B cell (primary cell): ENCODE results near the gene FBXO8. TPM values are rescaled to one million over a fixed set of nuclear protein-coding genes. Genes with fewer than 3 reads are reported as not detected.

Experiments
- ATAC-seq: fragments of 200-7000 bp; cut with Tn5 transposase; one replicate; pipeline ENCODE4 v1.10.0; 2021; ENCODE audit warnings: low read depth, mild to moderate bottlenecking, moderate number of reproducible peaks, moderate library complexity
- CTCF ChIA-PET: fragments of 350-600 bp; sonication (Branson Sonifier 250); formaldehyde crosslinking; loops from one replicate; lab custom pipeline; 2021; ENCODE audit warnings: antibody characterized with exemption, inconsistent platforms; lab: Charles Lee
- POLR2A ChIA-PET: fragments of 350-600 bp; sonication (Branson Sonifier 250); formaldehyde crosslinking; loops from one replicate; lab custom pipeline; 2021; ENCODE audit warnings: antibody characterized with exemption; lab: Charles Lee
- DNase-seq: peaks from one replicate; pipeline ENCODE4 v3.0.0; 2013
- H2AFZ ChIP-seq: 2 replicates; pipeline ENCODE4 v1.6.1; 2012; ENCODE audit warnings: mild to moderate bottlenecking, low read depth, low read length; ENCODE audit not compliant: insufficient read depth, poor library complexity, severe bottlenecking
- H3K27ac ChIP-seq, 2 donors: 1 replicate in 1 of 2; 2 replicates in 1 of 2; pipeline ENCODE4 v1.5.1; 2012 to 2013; ENCODE audit warnings: low read length in 2 of 2, mild to moderate bottlenecking in 2 of 2, moderate library complexity in 1 of 2
- H3K27me3 ChIP-seq, 4 experiments: fragments of 200-600 bp in 1 of 4; sonication (generic) in 1 of 4; replicated peaks in 1 of 4; 1 replicate in 2 of 4; 2 replicates in 2 of 4; pipeline versions ENCODE4 v1.6.1 to v1.7.0; 2013 to 2016; ENCODE audit warnings: low read length in 3 of 4, mild to moderate bottlenecking in 2 of 4, mixed read lengths in 1 of 4, moderate library complexity in 1 of 4; ENCODE audit not compliant: insufficient read depth in 4 of 4, control insufficient read depth in 3 of 4; ENCODE audit errors: control extremely low read depth in 1 of 4
- H3K36me3 ChIP-seq, 2 experiments: replicated peaks in 1 of 2; 1 replicate in 1 of 2; 2 replicates in 1 of 2; pipeline versions ENCODE4 v1.6.1 to v1.7.1; 2013; ENCODE audit warnings: low read length in 1 of 2; ENCODE audit not compliant: insufficient read depth in 2 of 2, control insufficient read depth in 1 of 2; ENCODE audit errors: control extremely low read depth in 1 of 2, extremely low read depth in 1 of 2
- H3K4me1 ChIP-seq, 2 donors: fragments of 200-600 bp in 1 of 2; sonication (generic) in 1 of 2; 1 replicate in 1 of 2; 2 replicates in 1 of 2; pipeline versions ENCODE4 v1.5.1 to v1.6.1; 2013 to 2017; ENCODE audit warnings: low read length in 2 of 2; ENCODE audit not compliant: control insufficient read depth in 2 of 2, insufficient read depth in 2 of 2
- H3K4me2 ChIP-seq: replicated peaks from 2 replicates; pipeline ENCODE3; 2012; ENCODE audit warnings: mild to moderate bottlenecking, low read depth, low read length; ENCODE audit not compliant: poor library complexity, severe bottlenecking
- H3K4me3 ChIP-seq, 5 experiments: fragments of 200-600 bp in 1 of 5; sonication (generic) in 1 of 5; 1 replicate in 3 of 5; 2 replicates in 2 of 5; pipeline versions ENCODE4 v1.5.1 to v1.7.0; 2011 to 2016; ENCODE audit warnings: low read length in 4 of 5, mild to moderate bottlenecking in 4 of 5, low read depth in 2 of 5, control low read depth in 1 of 5, moderate library complexity in 1 of 5; ENCODE audit not compliant: insufficient read depth in 1 of 5; ENCODE audit errors: control extremely low read depth in 1 of 5, extremely low read depth in 1 of 5
- H3K79me2 ChIP-seq: fragments of 200-600 bp; sonication (generic); one replicate; pipeline ENCODE4 v1.6.0; 2016; ENCODE audit warnings: low read length; ENCODE audit not compliant: control insufficient read depth, insufficient read depth
- H3K9ac ChIP-seq: fragments of 200-600 bp; sonication (generic); 2 replicates; pipeline ENCODE4 v1.6.1; 2017; ENCODE audit warnings: mild to moderate bottlenecking, low read length, moderate library complexity
- H3K9me3 ChIP-seq, 3 donors: one replicate each; pipeline versions ENCODE4 v1.6.1 to v1.7.1; 2013; ENCODE audit warnings: low read length in 2 of 3; ENCODE audit not compliant: control insufficient read depth in 2 of 3, insufficient read depth in 1 of 3; ENCODE audit errors: control extremely low read depth in 1 of 3
- H4K20me1 ChIP-seq: 2 replicates; pipeline ENCODE4 v1.6.0; 2012; ENCODE audit warnings: mild to moderate bottlenecking, low read length; ENCODE audit not compliant: insufficient read depth, control insufficient read depth, poor library complexity, severe bottlenecking
- H3K27ac Mint-ChIP-seq: one replicate; pipeline ENCODE4 v1.8.0; 2021; ENCODE audit warnings: mixed read lengths
- H3K27me3 Mint-ChIP-seq: one replicate; pipeline ENCODE4 v1.8.0; 2021; ENCODE audit warnings: mixed read lengths
- H3K4me1 Mint-ChIP-seq: one replicate; pipeline ENCODE4 v1.8.0; 2021; ENCODE audit warnings: mixed read lengths
- H3K4me3 Mint-ChIP-seq: one replicate; pipeline ENCODE4 v1.8.0; 2021; ENCODE audit warnings: mixed read lengths
- H3K9me3 Mint-ChIP-seq: one replicate; pipeline ENCODE4 v1.8.0; 2022; ENCODE audit warnings: mixed read lengths; ENCODE audit not compliant: insufficient read depth
- CTCF ChIP-seq: fragments of 200-600 bp; IDR thresholded peaks from one replicate; pipeline ENCODE4 v1.8.0; 2022; ENCODE audit warnings: antibody characterized with exemption, mild to moderate bottlenecking
- EZH2 ChIP-seq: IDR thresholded peaks from 2 replicates; pipeline ENCODE4 v1.6.1; 2012; ENCODE audit warnings: borderline replicate concordance, low read depth, mild to moderate bottlenecking, moderate library complexity, low read length; ENCODE audit not compliant: insufficient read depth, poor library complexity, severe bottlenecking
- WGBS: methylation state at CpG from one replicate; pipeline ENCODE4 v1.1.5; 2013; ENCODE audit warnings: missing lambda C conversion rate; ENCODE audit not compliant: insufficient coverage; 5-methylcytosine and 5-hydroxymethylcytosine counted together
- intact Hi-C: fragments of 100-400 bp; cut with micrococcal nuclease; formaldehyde crosslinking; loops from one replicate; pipeline ENCODE4 v1.10.0; 2022
- polyA plus RNA-seq: library from polyadenylated mRNA; depleted of rRNA; stranded (reverse); fragments of >200 nt; gene quantifications from 2 replicates; pipeline ENCODE4 v1.2.3, GENCODE V29; 2012
- total RNA-seq, 2 donors: library from RNA; stranded (reverse); fragments of 120-200 nt in 1 of 2; gene quantifications; 1 replicate in 1 of 2; 2 replicates in 1 of 2; pipeline versions ENCODE4 v1.2.3 to v1.2.4, GENCODE V29; 2013 to 2022

The FBXO8 gene
- total and polyA plus RNA-seq, 2 donors (not counting 1 experiment from before 2014, with no cell fraction given) = 11.6 to 22.4 TPM

DNA sequence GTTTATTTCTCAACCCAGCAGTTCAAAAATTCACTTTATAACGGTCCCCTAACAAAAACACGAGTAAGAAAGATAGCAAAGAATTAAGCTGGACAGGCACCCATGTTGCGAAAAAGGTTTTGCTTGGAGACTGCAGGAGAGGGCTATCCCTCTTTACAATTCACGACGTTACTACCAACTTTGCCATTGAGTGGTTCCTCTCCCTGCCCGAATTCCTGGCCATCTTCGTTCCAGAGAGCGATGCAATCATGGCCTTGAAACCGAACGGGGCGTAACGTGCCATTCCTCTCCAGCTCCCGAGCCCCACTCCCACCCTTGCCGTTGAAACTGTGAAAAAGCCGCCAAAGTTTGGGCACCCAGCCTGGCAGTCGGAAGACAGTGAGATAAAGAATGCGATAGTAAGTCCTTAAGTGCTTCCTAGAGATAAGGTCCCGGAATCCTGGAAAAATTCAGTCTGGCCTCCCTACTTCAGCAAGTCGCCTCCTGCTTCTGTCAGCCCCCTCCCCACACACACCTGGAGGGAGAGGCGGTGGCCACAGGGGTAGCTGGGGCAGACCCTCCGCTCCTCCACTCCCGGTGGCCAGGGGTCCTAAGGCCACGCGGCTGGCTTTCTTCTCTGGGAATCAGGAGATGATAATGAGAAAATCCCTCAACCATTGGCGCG lies 65.2 kb downstream of the FBXO8 start:
- intact Hi-C loops = no loop called here
- POLR2A ChIA-PET = no interaction called here

More for the DNA sequence above, 65.2 kb downstream of the FBXO8 start:
- Histone ChIP-seq H3K4me2 (peak overlapping the region; percentile 49), H3K36me3 (no peaks in the 10 kb centered on the region), H3K79me2 (no peaks in the 10 kb centered on the region), H4K20me1 (no peaks in the 10 kb centered on the region), H3K27ac (no peak overlapping the region), H3K4me1 (peaks cover 30 to 48% of the 10 kb centered on the region in 2 donors), H3K27me3 (peaks cover 0 to 69% (median 52%) of the 10 kb centered on the region in 4 experiments), H3K9me3 (peaks cover 0 to 33% (median 2%) of the 10 kb centered on the region in 3 donors), H3K9ac (no peak overlapping the region), H3K4me3 (no peak overlapping the region), H2AFZ (no peak overlapping the region)
- ATAC-seq (no peak), DNase-seq (peak; percentile 24)
- no peaks in the 10 kb centered on the region for H3K9me3 Mint-ChIP-seq
- TF ChIP-seq EZH2 = peak; percentile 16
- no peak for TF ChIP-seq CTCF
- peak overlapping the region; percentile 15 for H3K4me3 Mint-ChIP-seq
- H3K27me3 Mint-ChIP-seq = peaks cover 70% of the 10 kb centered on the region
- CTCF ChIA-PET = no interaction called here
- 12% methylated on average over 10 of the region's 26 CpGs for WGBS
- no peak overlapping the region for H3K27ac Mint-ChIP-seq
- peaks cover 35% of the 10 kb centered on the region for H3K4me1 Mint-ChIP-seq
